ENCODE results near the gene CHRM4.

CHRM4 gene

GRCh38 chr11:46414466-46414796 lies 22.9 kb upstream of the CHRM4 start:
- Mint-ChIP-seq H3K27ac (no peak overlapping the region), H3K4me1 (ENCODE audit: low read depth) (peaks cover 20% of the 10 kb centered on the region), H3K27me3 (no peaks in the 10 kb centered on the region), H3K9me3 (no peaks in the 10 kb centered on the region), H3K4me3 (no peak overlapping the region), H3K36me3 (ENCODE audit: low read depth) (peaks cover 56% of the 10 kb centered on the region)

DNA sequence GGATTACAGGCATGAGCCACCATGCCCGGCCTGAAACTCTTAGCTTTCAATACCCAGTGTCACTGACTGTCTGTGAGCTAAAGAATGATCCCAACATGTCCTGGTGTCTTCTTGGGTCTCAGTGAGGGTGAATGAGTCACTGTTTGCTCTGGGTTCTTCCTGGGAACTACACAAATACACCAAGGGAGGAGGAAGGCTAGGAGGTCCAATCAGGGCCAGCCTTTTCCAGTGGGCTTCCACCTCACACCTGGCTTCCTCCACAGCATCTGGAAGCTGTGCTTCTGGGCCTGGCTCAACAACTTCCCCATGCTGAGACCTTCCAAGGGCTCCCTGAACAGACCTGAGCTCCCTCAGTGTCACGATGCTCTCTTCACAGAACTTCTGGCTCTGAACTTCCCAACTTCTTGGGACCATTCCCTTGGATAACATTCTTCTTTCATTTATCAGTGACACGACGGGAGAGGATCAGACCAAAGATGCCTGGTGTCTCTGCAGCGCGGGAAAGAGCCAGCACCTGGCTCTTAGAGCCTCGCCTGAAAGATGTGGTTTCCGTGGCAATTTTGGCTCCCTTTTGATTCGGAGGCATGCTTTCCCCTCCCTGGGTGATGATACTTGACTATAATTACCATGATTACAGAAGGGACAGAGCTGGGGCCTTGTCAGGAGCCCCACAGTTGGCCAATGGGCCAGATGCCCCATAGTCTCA lies 22.3 kb upstream of the CHRM4 start:
- Mint-ChIP-seq H3K9me3 (no peaks in the 10 kb centered on the region), H3K4me3 (no peak overlapping the region), H3K36me3 (ENCODE audit: low read depth) (peaks cover 56% of the 10 kb centered on the region), H3K27me3 (no peaks in the 10 kb centered on the region), H3K27ac (no peak overlapping the region), H3K4me1 (ENCODE audit: low read depth) (peaks cover 20% of the 10 kb centered on the region)

DNA sequence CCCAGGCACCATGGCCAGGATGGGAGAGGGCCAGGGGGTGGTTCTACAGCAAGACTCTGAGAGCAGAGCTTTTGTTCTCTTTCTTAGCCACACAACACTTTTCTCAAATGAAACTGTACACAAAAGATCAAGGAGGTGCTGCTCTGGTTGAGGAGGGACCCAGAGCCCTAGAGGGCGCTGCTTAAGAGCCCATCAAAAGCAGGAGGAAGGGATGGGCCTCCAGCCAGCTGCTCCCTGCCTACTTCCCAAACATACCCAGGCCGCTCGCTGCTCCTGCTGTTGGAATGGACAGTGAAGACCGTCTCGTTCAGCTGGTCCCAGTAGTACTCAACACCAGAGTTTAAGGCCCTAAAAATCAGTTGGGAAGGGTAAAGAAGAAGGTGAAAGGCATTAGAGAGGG lies 18.4 kb upstream of the CHRM4 start:
- Mint-ChIP-seq H3K9me3 (no peaks in the 10 kb centered on the region), H3K27ac (no peak overlapping the region), H3K27me3 (no peaks in the 10 kb centered on the region), H3K36me3 (ENCODE audit: low read depth) (peaks cover 42% of the 10 kb centered on the region), H3K4me3 (no peak overlapping the region), H3K4me1 (ENCODE audit: low read depth) (peaks cover 9% of the 10 kb centered on the region)

GRCh38 chr11:46408407-46408986 lies 16.9 kb upstream of the CHRM4 start:
- H3K36me3 Mint-ChIP-seq (ENCODE audit: low read depth): peaks cover 35% of the 10 kb centered on the region
- no peaks in the 10 kb centered on the region for H3K9me3 Mint-ChIP-seq
- no peaks in the 10 kb centered on the region for H3K27me3 Mint-ChIP-seq
- no peaks in the 10 kb centered on the region for H3K4me1 Mint-ChIP-seq (ENCODE audit: low read depth)
- no peak overlapping the region for H3K4me3 Mint-ChIP-seq
- no peak overlapping the region for H3K27ac Mint-ChIP-seq

- no peaks in the 10 kb centered on the region for H3K27me3 Mint-ChIP-seq
- no peaks in the 10 kb centered on the region for H3K4me1 Mint-ChIP-seq (ENCODE audit: low read depth)
- H3K4me3 Mint-ChIP-seq: no peak overlapping the region
- no peaks in the 10 kb centered on the region for H3K9me3 Mint-ChIP-seq
- H3K27ac Mint-ChIP-seq: no peak overlapping the region
- peaks cover 37% of the 10 kb centered on the region for H3K36me3 Mint-ChIP-seq (ENCODE audit: low read depth)
Observed at GRCh38 chr11:46407635-46408034, 16.1 kb upstream of the CHRM4 start.

DNA sequence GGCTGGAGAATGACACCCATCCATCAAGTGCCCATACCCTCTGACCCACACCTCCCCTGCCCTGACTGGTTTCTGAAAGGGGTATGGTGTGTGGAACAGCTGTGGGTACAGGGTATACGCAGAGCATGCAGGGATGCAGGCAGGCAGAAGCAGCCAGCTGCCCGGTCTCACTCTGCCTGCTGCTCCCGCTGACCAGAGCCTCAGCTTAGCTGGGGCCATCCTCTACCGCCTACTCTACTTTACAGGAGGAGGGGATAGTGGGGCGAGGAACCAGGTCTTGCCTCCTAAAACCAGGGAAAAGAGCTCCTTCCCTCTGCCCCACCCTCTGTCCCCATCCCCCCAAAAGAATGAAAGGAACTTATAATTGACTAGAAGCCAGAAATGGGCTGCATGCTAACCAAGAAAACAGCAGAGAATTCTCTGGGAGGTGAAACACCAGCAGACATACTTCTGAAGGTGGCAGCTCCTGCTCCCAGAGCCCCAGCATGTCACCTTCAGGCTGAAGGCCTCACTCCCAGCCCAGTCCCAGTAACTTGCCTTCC lies 13.0 kb upstream of the CHRM4 start:
- Mint-ChIP-seq H3K27me3 (no peaks in the 10 kb centered on the region), H3K27ac (no peak overlapping the region), H3K36me3 (ENCODE audit: low read depth) (peaks cover 27% of the 10 kb centered on the region), H3K9me3 (no peaks in the 10 kb centered on the region), H3K4me1 (ENCODE audit: low read depth) (no peaks in the 10 kb centered on the region), H3K4me3 (no peak overlapping the region)

GRCh38 chr11:46402957-46403902 lies 11.7 kb upstream of the CHRM4 start:
- no peak overlapping the region for H3K27ac Mint-ChIP-seq
- no peaks in the 10 kb centered on the region for H3K4me1 Mint-ChIP-seq (ENCODE audit: low read depth)
- peaks cover 29% of the 10 kb centered on the region for H3K36me3 Mint-ChIP-seq (ENCODE audit: low read depth)
- H3K4me3 Mint-ChIP-seq: no peak overlapping the region
- no peaks in the 10 kb centered on the region for H3K9me3 Mint-ChIP-seq
- no peaks in the 10 kb centered on the region for H3K27me3 Mint-ChIP-seq

GRCh38 chr11:46397526-46397925 lies 6.0 kb upstream of the CHRM4 start:
- Mint-ChIP-seq H3K36me3 (ENCODE audit: low read depth) (peaks cover 21% of the 10 kb centered on the region), H3K4me1 (ENCODE audit: low read depth) (peaks cover 7% of the 10 kb centered on the region), H3K27me3 (peaks cover 14% of the 10 kb centered on the region), H3K27ac (no peak overlapping the region), H3K9me3 (no peaks in the 10 kb centered on the region), H3K4me3 (no peak overlapping the region)

GRCh38 chr11:46393759-46394158 lies 2.2 kb upstream of the CHRM4 start:
- Mint-ChIP-seq H3K4me1 (ENCODE audit: low read depth) (peaks cover 7% of the 10 kb centered on the region), H3K27me3 (peaks cover 35% of the 10 kb centered on the region), H3K36me3 (ENCODE audit: low read depth) (peaks cover 20% of the 10 kb centered on the region), H3K9me3 (no peaks in the 10 kb centered on the region), H3K4me3 (no peak overlapping the region), H3K27ac (no peak overlapping the region)

DNA sequence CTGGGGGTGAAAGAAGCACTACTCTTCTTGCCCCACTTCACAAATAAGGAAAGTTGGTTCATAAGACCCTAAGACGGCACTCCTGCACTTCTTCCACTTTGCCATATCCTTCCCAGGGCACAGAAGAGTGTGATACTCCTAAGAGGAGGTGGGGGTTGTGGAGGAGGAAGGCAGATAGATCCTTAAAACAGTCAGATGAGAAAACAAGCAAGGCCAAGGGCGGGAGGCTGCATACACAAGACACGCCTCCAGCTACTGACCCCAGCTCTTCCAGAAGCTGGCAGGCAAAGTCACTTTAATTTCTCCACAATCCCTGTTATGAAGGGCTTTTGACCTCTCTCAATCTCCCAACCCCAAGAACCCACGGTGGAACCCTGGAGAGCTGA lies 1.6 kb upstream of the CHRM4 start:
- H3K4me3 Mint-ChIP-seq: peak overlapping the region; percentile 78
- H3K9me3 Mint-ChIP-seq: no peaks in the 10 kb centered on the region
- H3K27ac Mint-ChIP-seq: no peak overlapping the region

GRCh38 chr11:46392421-46393230 lies 1.1 kb upstream of the CHRM4 start:
- H3K27ac Mint-ChIP-seq: no peak overlapping the region
- peaks cover 45% of the 10 kb centered on the region for H3K27me3 Mint-ChIP-seq
- no peaks in the 10 kb centered on the region for H3K9me3 Mint-ChIP-seq
- peaks cover 12% of the 10 kb centered on the region for H3K36me3 Mint-ChIP-seq (ENCODE audit: low read depth)
- peaks cover 12% of the 10 kb centered on the region for H3K4me1 Mint-ChIP-seq (ENCODE audit: low read depth)
- peak overlapping the region; percentile 78 for H3K4me3 Mint-ChIP-seq

More for the DNA sequence above, 1.6 kb upstream of the CHRM4 start:
- peaks cover 8% of the 10 kb centered on the region for H3K4me1 Mint-ChIP-seq (ENCODE audit: low read depth)
- H3K27me3 Mint-ChIP-seq: peaks cover 40% of the 10 kb centered on the region
- peaks cover 18% of the 10 kb centered on the region for H3K36me3 Mint-ChIP-seq (ENCODE audit: low read depth)

DNA sequence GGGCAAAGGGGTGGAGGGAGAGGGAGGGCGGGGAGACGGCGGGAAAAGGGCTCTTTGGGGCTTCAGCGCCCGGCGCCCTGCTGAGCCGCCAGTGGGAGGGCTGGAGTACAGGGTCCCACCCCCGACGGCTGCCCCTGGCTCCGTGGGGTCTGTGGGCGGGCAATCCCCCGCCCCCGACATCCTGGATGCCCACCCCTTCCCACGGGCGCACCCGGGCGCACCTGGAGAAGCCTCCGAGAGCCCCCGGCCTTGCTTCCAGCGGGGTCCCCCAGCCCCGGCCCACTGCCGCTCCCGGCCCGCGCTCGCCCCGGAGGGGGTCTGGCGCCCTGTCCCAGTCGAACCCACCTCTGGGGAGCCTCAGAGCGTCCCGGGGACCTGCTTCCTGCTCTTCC lies 394 bp downstream of the CHRM4 start:
- Mint-ChIP-seq H3K27ac (no peak overlapping the region), H3K9me3 (no peaks in the 10 kb centered on the region), H3K27me3 (peaks cover 58% of the 10 kb centered on the region), H3K36me3 (ENCODE audit: low read depth) (peaks cover under 1% of the 10 kb centered on the region), H3K4me3 (no peak overlapping the region), H3K4me1 (ENCODE audit: low read depth) (peaks cover 19% of the 10 kb centered on the region)

GRCh38 chr11:46390331-46391171 lies 1.0 kb downstream of the CHRM4 start:
- Mint-ChIP-seq H3K4me1 (ENCODE audit: low read depth) (peaks cover 19% of the 10 kb centered on the region), H3K9me3 (no peaks in the 10 kb centered on the region), H3K36me3 (ENCODE audit: low read depth) (no peaks in the 10 kb centered on the region), H3K27ac (no peak overlapping the region), H3K27me3 (peaks cover 64% of the 10 kb centered on the region), H3K4me3 (no peak overlapping the region)
